Neural progenitor cell (in vitro differentiated cells): Measurements from ENCODE around the gene ZCCHC4. TPM values are rescaled to one million over a fixed set of nuclear protein-coding genes. Genes with fewer than 3 reads are reported as not detected.

ENCODE experiments used
- DNase-seq: peaks from one replicate; pipeline ENCODE4 v3.0.0-alpha.2; 2016; ENCODE audit warnings: low spot score
- H2AFZ ChIP-seq: fragments of 200-600 bp; sonication (generic); replicated peaks from 2 replicates; pipeline ENCODE4 v1.6.1; 2016; ENCODE audit warnings: antibody characterized with exemption
- H3F3A ChIP-seq: fragments of 200-600 bp; sonication (generic); 2 replicates; pipeline ENCODE4 v1.6.1; 2016; ENCODE audit warnings: antibody characterized with exemption, low read depth
- H3K27ac ChIP-seq: fragments of 200-600 bp; sonication (generic); 2 replicates; pipeline ENCODE4 v1.5.1; 2016; ENCODE audit warnings: mild to moderate bottlenecking
- H3K27me3 ChIP-seq: fragments of 200-600 bp; sonication (generic); 2 replicates; pipeline ENCODE4 v1.6.1; 2016; ENCODE audit warnings: mild to moderate bottlenecking, moderate library complexity
- H3K36me3 ChIP-seq: fragments of 200-600 bp; sonication (generic); 2 replicates; pipeline ENCODE4 v1.5.1; 2016
- H3K4me1 ChIP-seq: fragments of 200-600 bp; sonication (generic); 2 replicates; pipeline ENCODE4 v1.6.1; 2016; ENCODE audit warnings: mixed run types
- H3K4me2 ChIP-seq: fragments of 200-600 bp; sonication (generic); 2 replicates; pipeline ENCODE4 v1.6.1; 2016
- H3K4me3 ChIP-seq: fragments of 200-600 bp; sonication (generic); 2 replicates; pipeline ENCODE4 v1.5.1; 2016
- H3K79me2 ChIP-seq: fragments of 200-600 bp; sonication (generic); 2 replicates; pipeline ENCODE4 v1.6.1; 2016; ENCODE audit warnings: low read depth
- H3K9ac ChIP-seq: fragments of 200-600 bp; sonication (generic); 2 replicates; pipeline ENCODE4 v1.6.1; 2016
- H3K9me3 ChIP-seq: fragments of 200-600 bp; sonication (generic); 2 replicates; pipeline ENCODE4 v1.5.1; 2016; ENCODE audit warnings: low read depth
- H4K20me1 ChIP-seq: fragments of 200-600 bp; sonication (generic); 2 replicates; pipeline ENCODE4 v1.6.1; 2016; ENCODE audit warnings: low read depth
- H3K27ac Mint-ChIP-seq: 3 replicates; pipeline ENCODE4 v1.8.0; 2021; ENCODE audit warnings: mixed read lengths
- H3K27me3 Mint-ChIP-seq: 2 replicates; pipeline ENCODE4 v1.8.0; 2022; ENCODE audit warnings: low read depth, mild to moderate bottlenecking, inconsistent platforms, moderate library complexity, mixed read lengths; ENCODE audit not compliant: insufficient read depth
- H3K36me3 Mint-ChIP-seq: 3 replicates; pipeline ENCODE4 v1.8.0; 2021; ENCODE audit warnings: mixed read lengths
- H3K4me1 Mint-ChIP-seq: 3 replicates; pipeline ENCODE4 v1.8.0; 2021; ENCODE audit warnings: mixed read lengths
- H3K4me3 Mint-ChIP-seq: 3 replicates; pipeline ENCODE4 v1.8.0; 2021; ENCODE audit warnings: mild to moderate bottlenecking, moderate library complexity, mixed read lengths
- H3K9me3 Mint-ChIP-seq: 3 replicates; pipeline ENCODE4 v1.8.0; 2020; ENCODE audit warnings: mixed read lengths
- EZH2 ChIP-seq: fragments of 200-600 bp; sonication (generic); IDR thresholded peaks from 2 replicates; pipeline ENCODE4 v1.6.1; 2017; ENCODE audit warnings: antibody characterized with exemption, mild to moderate bottlenecking, moderate library complexity
- EZH2phosphoT487 ChIP-seq: fragments of 200-600 bp; sonication (generic); IDR thresholded peaks from 2 replicates; pipeline ENCODE4 v1.6.1; 2017; ENCODE audit warnings: antibody characterized with exemption
- total RNA-seq: library from RNA; depleted of rRNA; stranded (reverse); fragments of >200 nt; gene quantifications from 2 replicates; pipeline ENCODE4 v1.2.3, GENCODE V29; 2015; ENCODE audit warnings: low replicate concordance
- TF ChIP-seq, protein P1 (sequence below): fragments of 200-600 bp; sonication (generic); IDR thresholded peaks from 2 replicates; pipeline ENCODE4 v1.5.1; 2017; ENCODE audit warnings: antibody characterized with exemption, mild to moderate bottlenecking

The ZCCHC4 gene
- total RNA-seq, 1 donor from 2014 or later, result 23.9 TPM

DNA sequence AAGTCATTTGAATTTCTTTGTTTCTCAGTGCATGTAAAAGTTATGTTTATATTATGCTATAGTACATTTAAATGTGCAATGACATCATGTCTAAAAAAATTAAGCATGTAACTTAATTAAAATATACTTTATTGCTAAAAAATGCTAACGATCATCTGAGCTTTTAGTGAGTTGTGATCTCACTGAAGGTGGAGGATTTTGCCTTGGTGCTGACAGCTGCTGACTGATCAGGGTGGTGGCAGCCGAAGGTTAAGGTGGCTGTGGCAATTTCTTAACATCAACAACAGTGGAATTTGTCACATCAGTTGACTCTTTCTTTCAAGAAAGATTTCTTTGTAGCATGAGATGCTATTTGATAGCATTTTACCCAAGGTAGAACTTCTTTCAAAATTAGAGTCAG lies 71.1 kb downstream of the ZCCHC4 start:
- H3K4me2 ChIP-seq, result no peak overlapping the region
- H4K20me1 ChIP-seq, result no peaks in the 10 kb centered on the region
- Mint-ChIP-seq H3K27ac (no peak overlapping the region), H3K4me3 (no peak overlapping the region), H3K36me3 (peaks cover 11% of the 10 kb centered on the region), H3K4me1 (no peaks in the 10 kb centered on the region), H3K9me3 (no peaks in the 10 kb centered on the region), H3K27me3 (no peaks in the 10 kb centered on the region)
- H2AFZ ChIP-seq, result no peak overlapping the region
- H3K4me3 ChIP-seq, result no peak overlapping the region
- H3K79me2 ChIP-seq, result peaks cover 20% of the 10 kb centered on the region
- no peaks in the 10 kb centered on the region for H3K27me3 ChIP-seq
- H3K9ac ChIP-seq, result no peak overlapping the region
- TF ChIP-seq EZH2phosphoT487 (no peak), EZH2 (no peak)
- H3K9me3 ChIP-seq, result no peaks in the 10 kb centered on the region
- H3K27ac ChIP-seq, result no peak overlapping the region
- DNase-seq, result no peak
- H3F3A ChIP-seq, result no peaks in the 10 kb centered on the region
- H3K36me3 ChIP-seq, result peaks cover 3% of the 10 kb centered on the region
- peaks cover 3% of the 10 kb centered on the region for H3K4me1 ChIP-seq

DNA sequence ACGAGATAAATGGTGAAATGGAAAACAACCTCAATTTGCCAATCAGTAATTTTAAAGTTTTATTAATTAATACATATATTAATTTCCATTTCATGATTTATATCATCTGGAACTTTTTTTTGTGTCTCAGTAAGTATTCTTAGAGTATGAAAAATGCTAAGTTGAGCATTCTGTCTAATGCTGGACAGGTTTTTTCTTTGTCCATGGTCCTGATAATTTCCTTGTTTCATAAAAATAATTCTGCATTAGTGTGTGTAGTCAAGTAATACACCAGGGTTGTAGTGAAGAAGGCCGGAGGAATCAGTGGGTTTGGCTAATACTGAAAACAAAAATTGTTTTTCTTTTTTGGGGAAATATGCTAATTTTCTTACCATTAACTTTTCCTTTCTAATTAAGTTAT lies 74.4 kb downstream of the ZCCHC4 start:
- H3K79me2 ChIP-seq, result no peaks in the 10 kb centered on the region
- H3F3A ChIP-seq, result no peaks in the 10 kb centered on the region
- H3K4me1 ChIP-seq, result no peaks in the 10 kb centered on the region
- H3K9me3 ChIP-seq, result no peaks in the 10 kb centered on the region
- peaks cover 17% of the 10 kb centered on the region for H3K36me3 Mint-ChIP-seq
- no peaks in the 10 kb centered on the region for H3K27me3 ChIP-seq
- TF ChIP-seq, protein P1, sequence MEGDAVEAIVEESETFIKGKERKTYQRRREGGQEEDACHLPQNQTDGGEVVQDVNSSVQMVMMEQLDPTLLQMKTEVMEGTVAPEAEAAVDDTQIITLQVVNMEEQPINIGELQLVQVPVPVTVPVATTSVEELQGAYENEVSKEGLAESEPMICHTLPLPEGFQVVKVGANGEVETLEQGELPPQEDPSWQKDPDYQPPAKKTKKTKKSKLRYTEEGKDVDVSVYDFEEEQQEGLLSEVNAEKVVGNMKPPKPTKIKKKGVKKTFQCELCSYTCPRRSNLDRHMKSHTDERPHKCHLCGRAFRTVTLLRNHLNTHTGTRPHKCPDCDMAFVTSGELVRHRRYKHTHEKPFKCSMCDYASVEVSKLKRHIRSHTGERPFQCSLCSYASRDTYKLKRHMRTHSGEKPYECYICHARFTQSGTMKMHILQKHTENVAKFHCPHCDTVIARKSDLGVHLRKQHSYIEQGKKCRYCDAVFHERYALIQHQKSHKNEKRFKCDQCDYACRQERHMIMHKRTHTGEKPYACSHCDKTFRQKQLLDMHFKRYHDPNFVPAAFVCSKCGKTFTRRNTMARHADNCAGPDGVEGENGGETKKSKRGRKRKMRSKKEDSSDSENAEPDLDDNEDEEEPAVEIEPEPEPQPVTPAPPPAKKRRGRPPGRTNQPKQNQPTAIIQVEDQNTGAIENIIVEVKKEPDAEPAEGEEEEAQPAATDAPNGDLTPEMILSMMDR, result no peak
- no peak for TF ChIP-seq EZH2
- TF ChIP-seq EZH2phosphoT487, result no peak
- no peak overlapping the region for H3K27ac Mint-ChIP-seq
- H3K27ac ChIP-seq, result no peak overlapping the region
- H2AFZ ChIP-seq, result no peak overlapping the region
- H4K20me1 ChIP-seq, result no peaks in the 10 kb centered on the region
- no peaks in the 10 kb centered on the region for H3K9me3 Mint-ChIP-seq
- H3K36me3 ChIP-seq, result peaks cover 18% of the 10 kb centered on the region
- H3K4me2 ChIP-seq, result no peak overlapping the region
- no peaks in the 10 kb centered on the region for H3K27me3 Mint-ChIP-seq
- no peak overlapping the region for H3K4me3 Mint-ChIP-seq
- no peak for DNase-seq
- no peak overlapping the region for H3K4me3 ChIP-seq
- H3K9ac ChIP-seq, result no peak overlapping the region
- H3K4me1 Mint-ChIP-seq, result no peaks in the 10 kb centered on the region

DNA sequence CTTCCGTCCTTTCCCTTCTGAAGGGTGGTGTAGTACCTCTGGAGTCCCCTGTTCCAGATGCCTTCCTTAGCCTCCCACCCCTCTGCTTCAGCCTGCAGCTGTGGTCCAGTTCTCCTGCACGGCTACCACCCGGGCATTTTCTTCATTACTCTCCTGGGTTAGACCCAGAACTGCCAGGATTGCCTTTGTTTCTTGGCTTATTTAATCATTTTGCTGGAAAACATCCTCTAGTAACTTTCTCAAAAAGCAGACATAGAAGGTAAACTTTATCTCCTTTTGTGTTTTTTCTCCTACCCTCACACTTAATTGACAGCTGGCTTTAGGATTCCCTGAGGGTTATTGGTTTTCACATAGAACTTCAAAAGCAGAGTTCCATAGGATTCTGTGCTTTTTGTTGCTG lies 84.7 kb downstream of the ZCCHC4 start:
- Mint-ChIP-seq H3K27ac (no peak overlapping the region), H3K9me3 (peaks cover 6% of the 10 kb centered on the region), H3K4me1 (no peaks in the 10 kb centered on the region), H3K27me3 (peaks cover 3% of the 10 kb centered on the region), H3K4me3 (no peak overlapping the region), H3K36me3 (peaks cover 58% of the 10 kb centered on the region)
- Histone ChIP-seq H4K20me1 (no peaks in the 10 kb centered on the region), H3K4me3 (no peak overlapping the region), H3K4me1 (no peaks in the 10 kb centered on the region), H3K9ac (no peak overlapping the region), H3K27me3 (no peaks in the 10 kb centered on the region), H3K4me2 (no peak overlapping the region), H2AFZ (no peak overlapping the region), H3F3A (no peaks in the 10 kb centered on the region), H3K9me3 (no peaks in the 10 kb centered on the region), H3K27ac (no peak overlapping the region), H3K79me2 (no peaks in the 10 kb centered on the region), H3K36me3 (peaks cover 30% of the 10 kb centered on the region)
- TF ChIP-seq EZH2 (no peak), EZH2phosphoT487 (no peak)
- TF ChIP-seq, protein P1, result no peak
- no peak for DNase-seq

DNA sequence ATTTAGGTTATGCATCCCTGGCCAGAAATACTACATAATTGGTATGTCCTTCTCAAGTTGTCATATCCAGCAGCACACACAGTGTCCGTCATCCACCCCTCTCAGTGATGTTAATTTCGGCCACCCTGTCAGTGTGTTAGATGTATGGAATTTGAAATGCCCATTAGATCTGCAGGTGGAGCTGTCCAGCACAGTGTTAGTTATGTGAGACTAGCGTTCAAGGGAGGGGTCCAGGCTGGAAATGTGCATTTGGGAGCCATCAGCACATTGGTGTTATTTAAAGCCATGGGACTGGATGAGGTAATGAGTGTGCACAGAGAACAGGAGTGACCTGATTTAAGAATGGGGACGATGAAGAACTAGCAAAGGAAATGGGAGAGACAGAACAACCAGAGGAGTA lies 86.9 kb downstream of the ZCCHC4 start:
- H3K36me3 Mint-ChIP-seq, result peaks cover 52% of the 10 kb centered on the region
- DNase-seq, result no peak
- Histone ChIP-seq H3K9ac (no peak overlapping the region), H3K79me2 (no peaks in the 10 kb centered on the region), H3K4me3 (no peak overlapping the region), H3K9me3 (no peaks in the 10 kb centered on the region), H4K20me1 (no peaks in the 10 kb centered on the region), H3K4me1 (no peaks in the 10 kb centered on the region), H3K27ac (no peak overlapping the region), H3K36me3 (peaks cover 34% of the 10 kb centered on the region), H3F3A (no peaks in the 10 kb centered on the region), H3K27me3 (no peaks in the 10 kb centered on the region), H3K4me2 (no peak overlapping the region), H2AFZ (no peak overlapping the region)
- peaks cover 3% of the 10 kb centered on the region for H3K27me3 Mint-ChIP-seq
- peaks cover 6% of the 10 kb centered on the region for H3K9me3 Mint-ChIP-seq
- H3K4me1 Mint-ChIP-seq, result no peaks in the 10 kb centered on the region
- no peak overlapping the region for H3K4me3 Mint-ChIP-seq
- no peak overlapping the region for H3K27ac Mint-ChIP-seq
- TF ChIP-seq EZH2 (no peak), EZH2phosphoT487 (no peak)
- TF ChIP-seq, protein P1, result no peak
